GM19463 (cell line): ENCODE results near the gene PRR33.

ENCODE experiments used
- ATAC-seq: cut with Tn5 transposase; IDR thresholded peaks from one replicate; pipeline ENCODE4 v1.9.1; 2021; ENCODE audit warnings: mild to moderate bottlenecking, moderate library complexity; ENCODE audit not compliant: unreplicated experiment

Gene PRR33

DNA sequence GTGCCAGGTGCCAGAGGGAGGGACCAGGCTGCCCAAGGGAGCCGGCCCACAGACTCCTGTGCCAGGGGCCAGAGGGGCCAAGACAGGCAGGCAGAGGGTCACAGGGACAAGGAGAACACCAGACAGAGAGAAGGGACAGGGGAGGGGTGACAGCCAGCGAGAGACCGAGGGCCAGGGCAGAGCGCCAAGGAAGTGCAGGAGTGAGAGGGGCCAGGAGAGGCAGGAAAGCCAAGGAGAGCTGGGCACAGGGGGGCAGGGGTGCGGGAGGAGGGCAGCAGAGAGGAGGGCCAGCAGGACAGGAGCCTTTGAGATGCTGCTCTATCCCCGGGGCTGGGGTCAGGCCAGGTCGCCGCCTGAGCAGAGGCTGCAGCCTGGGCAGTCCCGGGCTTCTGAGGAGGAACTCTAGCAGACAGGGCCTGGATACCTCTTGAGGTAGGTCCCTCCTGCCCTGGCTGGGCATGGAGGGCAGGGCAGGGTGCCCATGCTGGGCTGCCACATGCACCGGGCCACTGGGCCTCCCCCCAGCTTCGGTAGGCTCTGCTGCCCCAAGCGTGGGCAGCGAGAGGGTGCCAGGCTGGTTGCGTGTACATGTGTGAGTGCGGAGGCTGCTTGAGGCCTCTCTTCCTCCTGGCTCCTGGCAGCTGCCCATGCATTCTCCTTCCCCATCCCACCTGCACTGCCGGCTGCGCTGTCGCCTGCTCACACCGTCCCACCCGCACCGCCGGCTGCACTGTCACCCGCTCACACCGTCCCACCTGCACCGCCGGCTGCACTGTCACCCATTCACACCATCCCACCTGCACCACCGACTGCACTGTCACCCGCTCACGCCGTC lies 26.6 kb downstream of the PRR33 start:
- no peak for ATAC-seq

DNA sequence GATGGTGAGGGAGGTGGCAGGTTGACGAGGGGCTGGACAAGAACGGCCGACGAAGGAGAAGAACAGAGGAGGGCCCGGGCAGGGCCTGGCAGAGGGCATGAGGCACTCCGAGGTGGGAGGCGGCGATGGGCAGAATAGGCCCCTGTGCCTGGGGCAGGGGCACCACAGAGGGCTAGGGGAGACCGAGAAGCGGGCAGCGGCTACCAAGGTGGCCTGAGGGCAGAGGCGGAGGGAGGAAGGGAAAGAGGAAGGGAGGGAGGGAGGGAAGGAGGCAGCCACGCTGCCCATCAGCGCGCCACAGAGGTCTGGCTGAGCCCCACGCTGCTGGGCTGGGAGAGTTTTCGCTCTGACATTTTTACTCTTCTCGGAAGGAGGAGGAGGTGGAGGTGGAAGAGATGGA lies 27.5 kb downstream of the PRR33 start:
- ATAC-seq, result no peak

DNA sequence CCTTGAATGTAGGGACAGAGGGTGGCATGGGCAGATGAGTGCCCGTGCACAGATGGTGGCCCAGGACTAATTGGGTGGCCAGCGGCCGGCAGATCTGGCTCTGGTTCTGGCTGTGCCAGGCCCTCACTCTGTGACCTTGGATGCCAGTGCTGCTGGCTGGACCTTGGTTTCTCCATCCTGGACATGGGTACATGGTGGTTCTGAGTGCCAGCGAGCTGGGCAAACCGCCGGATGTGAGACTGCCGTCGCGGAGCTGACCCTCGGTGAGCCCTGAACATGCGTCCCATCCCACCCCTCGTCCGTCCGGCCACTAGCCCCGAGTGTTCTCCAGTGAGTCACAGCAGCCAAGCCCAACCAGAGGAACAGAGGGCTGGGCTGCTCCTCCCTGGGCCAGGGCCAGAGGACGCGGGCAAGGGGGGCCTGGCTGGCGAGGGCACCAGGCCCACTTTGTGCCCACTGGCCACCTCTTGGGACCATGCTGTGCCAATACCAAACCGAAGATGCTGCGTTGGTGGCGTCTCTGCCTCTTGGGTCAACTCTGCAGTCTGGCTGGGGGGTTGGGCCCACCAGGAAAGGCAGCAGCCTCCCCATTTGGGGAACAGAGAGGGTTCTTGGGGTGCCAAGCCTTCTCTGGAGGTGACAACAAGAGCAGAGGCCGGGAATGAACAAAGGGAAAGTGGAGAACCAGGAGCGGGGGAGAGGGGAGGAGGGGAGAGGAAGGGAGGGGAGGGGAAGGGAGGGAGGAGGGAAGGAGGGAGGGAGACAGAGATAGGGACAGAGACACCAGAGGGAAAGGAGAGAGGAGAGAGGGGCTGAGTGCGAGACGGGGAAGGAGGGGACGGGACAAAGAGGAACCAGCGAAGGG lies 28.1 kb downstream of the PRR33 start:
- no peak for ATAC-seq

DNA sequence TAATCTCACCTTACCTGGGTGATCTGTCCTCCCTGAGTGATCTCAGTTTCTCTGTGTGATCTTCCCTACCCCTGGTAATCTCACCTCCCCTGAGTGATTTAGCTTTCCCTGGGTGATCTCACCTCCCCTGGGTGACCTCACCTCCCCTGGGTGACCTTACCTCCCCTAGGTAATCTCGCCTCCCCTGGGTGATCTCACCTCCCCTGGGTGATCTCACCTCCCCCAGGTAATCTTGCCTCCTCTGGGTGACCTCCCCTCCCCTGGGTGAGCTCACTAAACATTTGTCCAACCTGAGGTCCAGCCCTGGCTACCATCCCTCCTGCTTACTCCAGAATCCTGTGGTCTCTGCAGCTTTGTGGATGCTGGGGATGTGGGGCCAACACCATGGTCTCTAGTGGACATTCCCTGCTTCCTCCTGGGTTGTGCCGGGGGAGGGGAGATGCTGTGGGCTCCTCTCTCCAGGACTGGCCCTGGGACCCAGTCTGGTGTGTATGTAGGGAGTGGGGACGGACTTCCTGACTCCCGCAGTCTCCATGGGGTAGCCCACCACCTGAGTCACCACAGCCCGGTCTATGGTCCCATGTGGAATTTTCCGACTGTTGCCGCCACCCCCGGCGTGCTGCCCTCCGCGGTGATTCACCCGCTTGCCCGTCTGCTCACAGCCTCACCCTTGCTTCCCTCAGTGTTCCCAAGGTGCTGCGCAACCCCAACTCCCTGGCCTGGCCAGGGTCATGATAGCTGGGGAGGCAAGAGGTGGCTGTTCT lies 28.9 kb downstream of the PRR33 start:
- no peak for ATAC-seq

DNA sequence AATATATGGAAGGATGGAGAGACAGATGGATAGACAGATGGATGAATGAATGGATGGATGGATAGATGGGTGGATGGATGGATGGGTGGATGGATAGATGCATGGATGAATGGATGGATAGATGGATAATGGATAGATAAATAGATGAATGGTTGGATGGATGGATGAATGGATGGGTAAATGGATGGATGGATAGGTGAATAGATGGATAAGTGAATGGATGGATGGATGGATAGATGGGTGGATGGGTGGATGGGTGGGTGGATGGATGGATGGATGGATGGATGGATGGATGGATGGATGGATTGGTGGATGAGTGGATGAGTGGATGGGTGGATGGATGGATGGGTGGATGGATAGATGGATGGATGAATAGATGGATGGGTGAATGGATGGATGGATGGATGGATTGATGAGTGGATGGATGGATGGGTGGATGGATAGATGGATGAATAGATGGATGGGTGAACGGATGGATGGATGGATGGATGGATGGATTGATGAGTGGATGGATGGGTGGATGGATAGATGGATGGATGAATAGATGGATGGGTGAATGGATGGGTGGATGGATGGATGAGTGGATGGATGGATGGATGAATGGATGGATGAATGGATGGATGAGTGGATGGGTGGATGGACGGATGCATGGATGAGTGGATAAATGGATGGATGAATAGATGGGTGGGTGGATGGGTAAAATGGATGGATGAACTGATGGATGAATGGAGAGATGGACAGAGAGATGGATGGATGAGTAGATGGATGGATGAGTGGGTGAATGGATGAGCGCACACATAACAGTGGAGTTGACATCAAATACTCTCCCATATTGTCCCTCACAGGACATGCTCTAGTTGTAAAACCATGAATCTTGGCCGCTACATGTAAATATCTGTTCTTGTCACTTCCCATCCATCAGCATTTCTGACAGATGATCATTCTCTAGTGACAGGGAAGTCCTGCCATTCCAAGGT lies 30.0 kb downstream of the PRR33 start:
- no peak for ATAC-seq

DNA sequence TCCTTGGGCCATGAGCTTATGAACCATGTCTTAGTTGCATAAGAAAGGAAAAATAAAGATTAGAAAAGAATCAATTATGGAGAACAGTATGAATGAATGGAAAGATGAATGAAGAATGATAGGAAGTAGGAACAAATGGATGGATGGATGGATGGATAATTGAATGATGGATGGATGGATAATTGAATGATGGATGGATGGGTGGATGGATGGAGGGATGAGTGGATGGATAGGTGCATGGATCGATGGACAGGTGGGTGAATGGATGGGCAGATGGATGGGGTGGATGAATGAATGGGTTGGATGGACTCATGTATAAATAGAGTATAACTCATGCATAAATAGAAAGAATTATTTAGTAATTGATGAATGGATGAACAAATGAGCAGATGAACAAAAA lies 31.6 kb downstream of the PRR33 start:
- no peak for ATAC-seq

DNA sequence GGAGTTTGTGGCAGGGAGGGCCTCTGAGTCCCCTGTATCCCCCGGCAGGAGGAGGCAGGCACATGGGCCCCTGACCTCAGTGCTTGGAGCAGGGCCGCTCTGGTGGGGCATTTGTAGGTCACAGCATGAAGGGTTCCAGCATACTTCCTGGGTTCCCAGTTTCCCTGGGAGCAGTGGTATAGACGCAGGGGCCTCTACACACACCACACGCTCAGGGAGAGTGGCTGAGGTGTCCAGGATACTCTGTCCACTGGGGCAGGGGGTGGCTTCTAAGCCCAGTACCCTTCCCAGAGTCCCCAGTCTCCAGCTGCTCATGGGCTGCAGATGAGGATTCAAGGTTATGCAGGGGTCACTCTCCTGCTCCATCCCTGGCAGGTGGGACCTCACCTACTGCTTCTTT lies 32.7 kb downstream of the PRR33 start:
- no peak for ATAC-seq

DNA sequence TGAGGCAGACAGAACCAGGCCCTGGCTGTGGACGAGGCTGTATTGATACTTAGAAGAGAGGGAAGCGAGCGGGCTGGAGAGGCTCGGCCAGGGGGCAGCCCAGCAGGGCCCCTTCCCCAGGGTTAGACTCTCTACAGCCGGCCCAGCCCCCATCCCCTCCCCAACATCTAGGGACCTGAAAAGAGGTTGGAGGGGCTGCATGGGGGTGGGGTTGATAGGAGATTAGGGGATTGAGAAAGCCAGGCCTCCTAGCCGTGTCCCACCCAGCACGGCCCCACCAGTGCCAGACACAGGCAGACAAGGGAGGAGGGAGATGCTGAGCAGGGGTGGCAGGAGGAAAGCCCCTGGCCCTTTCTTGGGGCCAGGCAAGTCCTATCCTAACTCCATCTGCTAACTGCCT lies 33.1 kb downstream of the PRR33 start:
- no peak for ATAC-seq

DNA sequence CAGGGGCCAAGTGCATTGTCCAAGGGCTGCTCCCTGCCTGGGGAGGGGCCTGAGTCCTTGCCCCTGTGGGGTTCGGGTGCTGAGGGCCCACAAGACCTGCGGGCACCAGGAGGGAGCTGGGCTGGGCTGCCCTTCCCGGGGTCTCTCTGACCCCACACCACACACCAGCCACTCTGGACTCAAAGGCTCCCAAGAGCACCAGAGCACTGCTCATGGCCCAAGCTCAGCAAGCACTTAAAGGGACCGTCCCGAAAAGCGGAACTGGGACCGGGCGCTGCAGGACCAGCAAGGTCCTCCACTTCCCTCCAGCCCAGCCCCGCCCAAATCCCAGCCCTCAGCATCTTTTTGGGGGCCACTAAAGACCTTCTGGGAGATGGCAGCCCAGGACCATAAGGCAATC lies 33.5 kb downstream of the PRR33 start:
- no peak for ATAC-seq

DNA sequence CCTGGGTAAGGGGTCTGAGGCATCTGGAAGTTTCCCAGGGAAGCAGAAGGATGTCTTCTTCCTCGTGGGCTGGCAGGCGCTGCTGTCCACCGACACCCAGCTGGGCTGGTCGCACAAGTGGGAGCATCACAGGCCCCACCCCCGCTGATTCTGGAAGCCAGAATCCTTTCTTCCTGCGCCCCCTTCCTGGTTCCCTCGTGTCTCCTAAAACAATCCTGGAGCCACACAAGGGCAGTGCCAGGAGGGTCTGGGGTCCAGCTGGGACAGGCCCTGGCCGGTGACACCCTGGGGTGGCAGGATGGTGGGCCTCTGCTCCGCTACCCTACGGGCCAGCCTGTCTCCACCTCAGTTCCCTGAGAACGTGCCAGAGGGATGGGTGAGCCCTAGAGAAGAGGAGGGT lies 34.6 kb downstream of the PRR33 start:
- no peak for ATAC-seq

DNA sequence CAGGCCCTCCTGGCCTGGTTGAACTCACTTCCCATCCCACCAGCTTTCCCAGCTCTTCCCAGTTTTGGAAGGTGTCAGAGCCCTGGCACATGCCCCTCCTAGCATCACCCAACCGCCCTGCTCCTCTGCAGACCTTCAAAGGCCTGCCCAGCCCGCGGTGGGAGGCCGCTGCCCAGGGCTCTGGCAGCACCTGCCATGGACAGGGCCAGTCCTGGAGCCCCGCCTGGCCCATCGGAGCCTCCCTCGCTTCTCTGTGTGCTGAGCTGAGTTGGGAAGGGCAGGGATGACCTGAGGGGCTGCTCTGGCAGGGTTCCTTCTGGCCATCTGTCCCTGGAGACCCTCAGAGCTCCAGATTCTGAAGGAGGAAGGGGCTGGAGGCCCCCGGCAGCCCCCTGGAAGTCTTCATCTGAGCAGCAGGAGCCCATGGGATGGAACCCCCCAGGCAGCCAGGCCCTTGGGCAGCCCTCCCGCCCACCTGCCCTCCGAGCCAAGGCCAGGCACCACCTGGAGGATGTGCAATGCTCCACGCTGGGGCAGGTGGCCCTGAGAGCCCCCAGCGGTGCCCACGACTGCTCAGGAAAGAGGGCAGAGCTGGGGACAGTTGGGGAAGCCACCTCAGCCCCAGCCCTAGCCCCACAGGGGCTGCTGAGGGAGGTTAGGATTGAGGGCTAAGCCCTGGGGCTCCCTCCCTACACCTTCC lies 35.2 kb downstream of the PRR33 start:
- ATAC-seq, result no peak

DNA sequence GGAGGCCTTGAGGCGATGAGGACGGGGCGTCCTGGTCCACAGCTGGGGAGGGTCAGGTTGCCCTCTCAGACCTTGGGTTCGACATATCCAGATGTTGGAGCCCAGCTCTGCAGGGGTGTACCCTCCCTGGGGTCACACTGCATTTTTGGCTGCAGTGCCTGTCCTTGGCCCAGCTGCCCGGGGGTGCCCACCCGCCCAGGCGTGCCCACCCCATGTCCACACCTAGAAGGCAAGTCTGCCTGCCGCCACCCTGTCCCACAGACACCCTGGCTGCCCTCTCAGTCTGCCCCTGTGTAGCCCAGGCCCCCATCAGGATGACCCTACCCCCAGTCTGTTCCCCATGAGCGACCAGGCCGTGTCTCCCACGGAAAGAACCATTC lies 35.8 kb downstream of the PRR33 start:
- no peak for ATAC-seq

DNA sequence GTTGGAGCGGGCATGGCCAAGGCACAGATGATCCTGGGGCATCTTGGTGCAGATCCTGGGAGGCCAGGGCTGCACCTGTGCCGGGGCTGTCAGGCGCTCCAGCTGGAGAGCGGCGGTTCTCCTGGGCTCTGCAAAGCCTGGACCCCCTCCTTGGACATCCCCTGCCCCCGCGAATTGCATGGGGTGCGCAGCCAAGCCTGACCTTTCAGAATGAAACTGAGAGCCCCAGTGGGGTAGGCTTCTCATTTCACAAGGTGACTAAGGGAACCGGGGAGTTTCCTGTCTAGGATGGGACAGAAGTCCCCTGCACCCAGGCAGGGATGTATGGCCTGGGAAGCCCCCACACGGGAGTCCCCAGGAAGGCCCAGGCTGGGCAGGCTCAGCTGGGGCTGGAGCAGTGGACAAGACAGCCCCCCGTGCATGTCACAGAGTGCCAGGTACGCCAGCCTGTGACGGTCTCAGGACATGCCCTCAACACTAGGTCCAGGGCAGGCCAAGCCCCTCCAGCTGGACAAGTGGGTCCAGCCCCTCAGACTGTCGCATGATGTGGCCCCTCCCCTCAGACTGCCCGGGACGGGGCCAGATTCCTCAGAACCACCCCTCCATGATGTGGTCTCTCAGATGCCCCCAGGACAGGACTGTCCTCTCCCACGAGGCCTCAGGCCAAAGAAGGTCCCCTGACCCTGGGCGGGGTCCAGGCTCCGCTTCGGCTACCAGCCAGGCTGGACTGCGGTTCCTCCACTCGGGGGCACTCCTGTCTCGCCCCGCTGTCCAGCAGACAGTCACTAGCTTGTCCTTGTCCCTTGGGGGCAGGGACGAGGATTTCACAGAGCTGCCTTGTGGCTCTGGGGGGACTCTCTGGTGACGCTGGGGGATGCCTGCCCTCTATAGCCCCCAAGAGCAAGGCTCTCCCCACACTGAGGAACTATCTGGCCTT lies 36.5 kb downstream of the PRR33 start:
- peak; percentile 39 for ATAC-seq

DNA sequence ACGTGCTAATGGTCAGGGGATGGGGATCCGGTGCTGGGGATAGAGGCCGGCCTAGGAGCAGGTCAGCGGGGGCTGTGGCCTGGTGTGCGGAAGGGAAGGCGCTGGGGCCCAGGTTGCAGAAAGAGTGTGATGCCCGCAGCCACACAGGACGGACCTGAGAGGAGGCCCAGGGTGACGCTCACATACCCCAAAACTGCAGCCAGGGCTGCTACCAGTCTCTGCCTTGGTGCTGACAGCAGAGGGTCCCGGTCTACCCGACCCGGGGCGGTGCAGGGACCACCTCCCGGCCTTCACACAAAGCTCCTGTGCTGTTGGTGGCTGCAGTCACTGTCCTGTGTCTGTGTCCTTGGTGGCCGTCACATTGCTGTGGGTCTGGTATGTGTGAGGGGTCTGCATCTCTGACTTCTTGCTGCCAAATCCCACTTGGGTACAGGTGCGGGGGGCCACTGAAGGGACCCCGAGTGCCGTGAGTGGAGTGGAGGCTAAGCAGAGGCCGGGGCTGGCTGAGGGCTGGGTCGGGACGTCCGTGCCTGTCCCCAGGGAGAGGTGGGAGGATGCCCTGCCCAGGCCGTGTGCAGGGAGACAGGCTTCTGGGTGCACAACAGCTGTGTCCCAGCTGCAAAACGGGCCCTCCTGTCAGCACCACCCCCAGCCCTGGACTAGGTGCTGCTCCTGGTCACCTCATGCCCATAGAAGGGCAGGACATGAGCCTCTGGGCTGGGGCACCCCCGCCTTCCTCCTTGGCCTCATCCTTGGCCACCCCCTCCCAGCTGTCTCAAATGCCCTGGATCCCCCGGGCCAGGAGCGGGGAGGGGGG lies 37.4 kb downstream of the PRR33 start:
- ATAC-seq, result peak; percentile 27

DNA sequence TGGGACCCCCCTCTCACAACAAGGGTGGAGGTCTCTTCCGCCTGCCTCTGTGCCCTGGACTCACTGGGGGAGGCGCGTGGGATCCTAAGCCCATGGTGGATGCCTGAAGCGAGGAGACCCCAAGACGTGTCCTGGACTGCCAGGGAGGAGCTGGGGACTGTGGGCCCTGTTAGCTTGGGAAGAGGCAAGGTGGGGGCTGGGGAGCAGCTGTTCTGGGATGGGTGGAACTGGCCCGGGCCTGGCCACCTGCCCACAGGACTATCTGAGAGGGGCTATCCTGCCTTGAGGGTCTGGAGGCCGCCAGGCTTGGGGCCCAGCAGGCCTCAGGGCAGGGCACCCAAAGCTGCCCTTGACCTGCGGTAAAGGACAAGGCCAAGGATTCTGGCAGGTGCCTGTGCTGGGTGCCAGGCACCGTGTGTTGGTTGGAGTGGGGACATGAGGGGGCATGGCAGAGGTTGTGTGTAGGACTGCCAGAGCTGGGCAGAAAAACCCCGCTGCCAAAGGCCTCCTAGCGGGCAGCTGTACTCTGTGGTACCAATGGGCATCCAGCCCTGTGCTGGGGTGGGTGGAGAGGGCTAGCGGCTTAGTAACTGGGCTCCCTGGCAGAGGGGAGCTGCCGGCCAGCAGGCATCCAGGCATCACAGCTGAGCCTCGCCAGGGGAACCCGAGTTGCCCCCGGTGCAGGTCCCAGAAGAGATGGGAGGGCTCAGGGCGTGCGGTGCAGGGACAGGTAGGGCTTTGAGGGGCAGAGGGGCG lies 38.1 kb downstream of the PRR33 start:
- no peak for ATAC-seq

DNA sequence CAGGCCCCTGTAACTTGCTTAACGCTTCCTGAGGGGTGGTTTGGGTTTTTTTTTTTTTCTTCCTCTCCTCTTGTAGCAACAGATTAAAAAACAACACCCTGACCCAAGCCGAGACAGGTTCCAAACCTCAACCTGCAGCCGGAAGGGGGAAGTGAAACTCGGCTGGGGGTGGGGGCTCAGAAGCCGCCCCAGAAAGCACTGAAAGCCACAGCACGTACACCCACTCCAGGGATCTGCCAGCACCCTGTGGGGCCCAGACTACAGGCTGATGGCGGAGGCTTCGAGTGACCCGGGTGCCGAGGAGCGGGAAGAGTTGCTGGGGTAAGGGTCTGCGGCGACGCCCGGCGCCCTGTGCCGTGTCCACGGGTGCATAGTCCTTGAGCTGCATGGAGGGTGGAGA lies 38.8 kb downstream of the PRR33 start, which contains the start of gene LSP1:
Gene LSP1 (plus strand): TSS at position 208 of the 400 bp plus-strand sequence. CDS start 61 bp downstream, at position 269.
- ATAC-seq, result peak; percentile 37
